ENCODE data around the gene DIP2C. TPM values are rescaled to one million over a fixed set of nuclear protein-coding genes. Genes with fewer than 3 reads are reported as not detected.

The DIP2C gene
- total RNA-seq, 1 donor from 2014 or later, result 1.6 TPM

DNA sequence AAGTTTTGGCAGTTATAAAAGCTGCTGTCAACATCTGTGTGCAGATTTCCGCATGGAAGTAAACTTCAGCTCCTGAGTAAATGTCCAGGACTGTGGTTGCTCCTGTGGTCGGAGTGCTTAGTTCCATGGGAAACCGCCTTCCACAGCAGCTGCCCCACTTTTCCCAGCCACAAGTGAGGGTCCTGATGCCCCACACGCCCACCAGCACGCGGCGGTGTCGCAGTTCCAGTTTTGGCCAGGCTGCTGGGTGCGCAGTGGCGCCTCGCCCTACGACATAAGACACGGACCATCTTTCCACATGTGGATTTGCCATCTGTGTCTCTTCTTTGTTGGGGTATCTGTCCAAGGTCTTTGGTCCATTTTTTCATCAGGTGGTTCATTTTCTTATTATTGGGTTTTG lies 167.1 kb downstream of the DIP2C start:
- no peak overlapping the region for H3K4me3 Mint-ChIP-seq
- intact Hi-C loops (cut with micrococcal nuclease), result no loop called here
- peaks cover 4% of the 10 kb centered on the region for H3K27me3 Mint-ChIP-seq (ENCODE audit: insufficient read depth)
- no peaks in the 10 kb centered on the region for H3K9me3 Mint-ChIP-seq
- no peak for DNase-seq (ENCODE audit: low spot score)
- no peaks in the 10 kb centered on the region for H3K36me3 Mint-ChIP-seq (ENCODE audit: low read depth)
- H3K27ac Mint-ChIP-seq, result no peak overlapping the region
- H3K4me1 Mint-ChIP-seq (ENCODE audit: low read depth), result no peaks in the 10 kb centered on the region

GRCh38 chr10:521261-522250 lies 167.9 kb downstream of the DIP2C start:
- Mint-ChIP-seq H3K4me1 (ENCODE audit: low read depth) (no peaks in the 10 kb centered on the region), H3K9me3 (no peaks in the 10 kb centered on the region), H3K27me3 (ENCODE audit: insufficient read depth) (peaks cover 4% of the 10 kb centered on the region), H3K4me3 (no peak overlapping the region), H3K36me3 (ENCODE audit: low read depth) (no peaks in the 10 kb centered on the region), H3K27ac (no peak overlapping the region)
- no peak for DNase-seq (ENCODE audit: low spot score)
- intact Hi-C loops (cut with micrococcal nuclease), result no loop called here

- Mint-ChIP-seq H3K27ac (no peak overlapping the region), H3K4me3 (no peak overlapping the region)
- intact Hi-C loops (cut with micrococcal nuclease), result no loop called here
These were observed 169.1 kb downstream of the DIP2C start for GRCh38 chr10:520402-520787.

DNA sequence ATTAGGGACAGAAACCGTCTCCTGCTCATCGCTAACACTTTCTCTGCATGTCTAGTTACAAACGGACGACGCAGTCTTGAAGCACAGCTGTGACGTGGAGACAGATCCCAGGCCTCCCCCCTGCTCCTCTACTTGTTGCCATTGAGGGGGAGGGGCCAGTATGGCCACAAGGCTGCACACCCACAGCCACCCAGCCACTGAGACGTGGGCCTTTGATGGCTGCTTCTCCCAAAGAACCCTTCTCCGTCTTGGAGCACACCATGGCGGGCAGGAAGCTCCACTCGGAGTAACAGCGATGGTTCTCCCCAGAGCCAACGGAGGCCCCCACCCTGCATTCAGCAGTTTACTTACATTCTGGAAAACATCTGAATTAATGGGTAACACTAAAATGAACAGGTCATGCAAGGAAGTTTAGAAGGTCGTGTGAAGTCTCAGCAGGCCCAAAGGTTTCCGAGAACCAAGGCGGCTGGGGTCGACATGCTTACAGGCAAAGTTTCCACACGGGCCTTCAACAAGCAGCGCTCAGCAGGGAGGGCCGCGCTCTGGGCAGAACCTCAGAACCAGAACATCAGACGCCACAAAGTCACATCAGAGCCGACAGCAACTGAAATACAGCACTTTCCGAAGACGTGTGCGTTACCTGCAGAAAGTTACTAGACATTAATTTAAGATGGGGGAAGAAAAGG lies 169.6 kb downstream of the DIP2C start:
- no peaks in the 10 kb centered on the region for H3K4me1 Mint-ChIP-seq (ENCODE audit: low read depth)
- H3K27ac Mint-ChIP-seq, result no peak overlapping the region
- no peak overlapping the region for H3K4me3 Mint-ChIP-seq
- H3K9me3 Mint-ChIP-seq, result no peaks in the 10 kb centered on the region
- no peaks in the 10 kb centered on the region for H3K36me3 Mint-ChIP-seq (ENCODE audit: low read depth)
- peaks cover 7% of the 10 kb centered on the region for H3K27me3 Mint-ChIP-seq (ENCODE audit: insufficient read depth)
- DNase-seq (ENCODE audit: low spot score), result no peak
- intact Hi-C loops (cut with micrococcal nuclease), result loop anchor here (10.0 kb wide), 1 partner anchor 265 kb away; no protein-coding TSS in a partner anchor

More at GRCh38 chr10:520402-520787, 169.1 kb downstream of the DIP2C start:
- no peak for DNase-seq (ENCODE audit: low spot score)
- Mint-ChIP-seq H3K27me3 (ENCODE audit: insufficient read depth) (peaks cover 7% of the 10 kb centered on the region), H3K9me3 (no peaks in the 10 kb centered on the region), H3K36me3 (ENCODE audit: low read depth) (no peaks in the 10 kb centered on the region), H3K4me1 (ENCODE audit: low read depth) (no peaks in the 10 kb centered on the region)

- Mint-ChIP-seq H3K27ac (no peak overlapping the region), H3K4me1 (ENCODE audit: low read depth) (no peaks in the 10 kb centered on the region), H3K9me3 (no peaks in the 10 kb centered on the region), H3K36me3 (ENCODE audit: low read depth) (no peaks in the 10 kb centered on the region), H3K27me3 (ENCODE audit: insufficient read depth) (peaks cover 7% of the 10 kb centered on the region), H3K4me3 (no peak overlapping the region)
- DNase-seq (ENCODE audit: low spot score), result no peak
- intact Hi-C loops (cut with micrococcal nuclease), result loop anchor here (10.0 kb wide), 1 partner anchor 266 kb away; no protein-coding TSS in a partner anchor
These were observed 170.3 kb downstream of the DIP2C start for GRCh38 chr10:519055-519715.

- DNase-seq (ENCODE audit: low spot score), result no peak
- Mint-ChIP-seq H3K27ac (no peak overlapping the region), H3K4me3 (no peak overlapping the region), H3K36me3 (ENCODE audit: low read depth) (no peaks in the 10 kb centered on the region), H3K4me1 (ENCODE audit: low read depth) (peaks cover 8% of the 10 kb centered on the region), H3K27me3 (ENCODE audit: insufficient read depth) (peaks cover 10% of the 10 kb centered on the region), H3K9me3 (no peaks in the 10 kb centered on the region)
- intact Hi-C loops (cut with micrococcal nuclease), result loop anchor here (10.0 kb wide), 1 partner anchor 267 kb away; no protein-coding TSS in a partner anchor
These were observed 171.5 kb downstream of the DIP2C start for GRCh38 chr10:517872-518475.

DNA sequence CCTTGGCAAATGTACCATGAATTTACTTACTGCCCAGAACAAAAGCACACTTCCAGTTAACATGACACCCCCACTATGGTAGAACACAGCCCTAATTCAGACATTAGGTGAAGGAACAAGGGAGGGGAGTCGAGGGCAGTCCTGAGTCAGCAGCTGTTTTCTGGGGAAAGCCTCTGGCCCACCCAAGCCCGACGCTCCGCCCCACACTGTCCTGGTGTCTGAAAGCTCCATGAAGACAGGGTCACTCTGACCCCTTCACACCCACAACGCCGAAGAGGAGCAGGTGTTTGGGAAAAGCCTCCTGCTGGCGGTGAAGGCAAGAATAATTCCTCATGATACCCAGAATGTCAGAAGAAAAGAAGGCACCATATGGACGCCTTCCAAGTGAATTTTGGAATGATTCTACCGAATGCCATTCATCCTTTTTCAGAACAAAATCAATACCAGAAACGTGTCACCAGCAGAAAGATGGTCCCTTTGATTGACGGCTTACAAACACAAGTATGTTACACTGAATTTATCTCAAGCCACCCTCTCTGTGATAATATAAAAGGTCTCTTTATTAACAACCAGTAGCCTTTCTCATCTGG lies 172.1 kb downstream of the DIP2C start:
- intact Hi-C loops (cut with micrococcal nuclease), result loop anchor here (10.0 kb wide), 1 partner anchor 267 kb away; no protein-coding TSS in a partner anchor
- Mint-ChIP-seq H3K27me3 (ENCODE audit: insufficient read depth) (peaks cover 10% of the 10 kb centered on the region), H3K27ac (no peak overlapping the region), H3K36me3 (ENCODE audit: low read depth) (no peaks in the 10 kb centered on the region), H3K4me1 (ENCODE audit: low read depth) (peaks cover 9% of the 10 kb centered on the region), H3K4me3 (no peak overlapping the region), H3K9me3 (no peaks in the 10 kb centered on the region)
- no peak for DNase-seq (ENCODE audit: low spot score)

GRCh38 chr10:516764-517163 lies 172.7 kb downstream of the DIP2C start:
- Mint-ChIP-seq H3K4me1 (ENCODE audit: low read depth) (peaks cover 9% of the 10 kb centered on the region), H3K27me3 (ENCODE audit: insufficient read depth) (peaks cover 12% of the 10 kb centered on the region), H3K4me3 (no peak overlapping the region), H3K27ac (no peak overlapping the region), H3K9me3 (no peaks in the 10 kb centered on the region), H3K36me3 (ENCODE audit: low read depth) (no peaks in the 10 kb centered on the region)
- no peak for DNase-seq (ENCODE audit: low spot score)
- intact Hi-C loops (cut with micrococcal nuclease), result loop anchor here (10.0 kb wide), 1 partner anchor 268 kb away; no protein-coding TSS in a partner anchor

DNA sequence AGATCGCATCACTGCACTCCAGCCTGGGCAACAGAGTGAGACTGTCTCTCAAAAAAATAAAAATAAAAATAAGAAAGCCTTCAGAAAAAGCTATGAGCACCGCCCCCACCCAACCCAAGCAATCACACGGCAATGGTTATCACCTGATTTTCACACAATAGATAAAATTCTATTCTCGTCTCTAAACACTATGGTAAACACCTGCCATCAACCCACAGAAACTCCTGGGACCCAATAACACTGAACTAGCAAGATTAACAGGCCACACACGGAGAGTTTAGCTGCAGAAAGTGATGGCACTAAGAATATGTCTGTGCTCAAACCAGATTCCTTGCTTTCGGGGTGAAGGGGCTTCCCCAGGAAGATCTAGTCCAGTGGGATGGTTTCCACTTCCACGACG lies 173.8 kb downstream of the DIP2C start:
- H3K27ac Mint-ChIP-seq, result no peak overlapping the region
- H3K4me3 Mint-ChIP-seq, result no peak overlapping the region
- H3K36me3 Mint-ChIP-seq (ENCODE audit: low read depth), result no peaks in the 10 kb centered on the region
- no peak for DNase-seq (ENCODE audit: low spot score)
- H3K27me3 Mint-ChIP-seq (ENCODE audit: insufficient read depth), result peaks cover 12% of the 10 kb centered on the region
- H3K9me3 Mint-ChIP-seq, result no peaks in the 10 kb centered on the region
- intact Hi-C loops (cut with micrococcal nuclease), result loop anchor here (10.0 kb wide), 1 partner anchor 269 kb away; no protein-coding TSS in a partner anchor
- peaks cover 18% of the 10 kb centered on the region for H3K4me1 Mint-ChIP-seq (ENCODE audit: low read depth)

GRCh38 chr10:514137-514671 lies 175.3 kb downstream of the DIP2C start:
- intact Hi-C loops (cut with micrococcal nuclease), result loop anchor here (5.0 to 10.0 kb wide), 2 partner anchors 271 to 473 kb away; partner anchors contain the start of gene GTPBP4
- Mint-ChIP-seq H3K36me3 (ENCODE audit: low read depth) (no peaks in the 10 kb centered on the region), H3K9me3 (no peaks in the 10 kb centered on the region), H3K4me1 (ENCODE audit: low read depth) (peaks cover 18% of the 10 kb centered on the region), H3K27ac (no peak overlapping the region), H3K4me3 (no peak overlapping the region), H3K27me3 (ENCODE audit: insufficient read depth) (peaks cover 12% of the 10 kb centered on the region)
- no peak for DNase-seq (ENCODE audit: low spot score)

GRCh38 chr10:513393-513792 lies 176.1 kb downstream of the DIP2C start:
- no peak for DNase-seq (ENCODE audit: low spot score)
- Mint-ChIP-seq H3K4me1 (ENCODE audit: low read depth) (peaks cover 18% of the 10 kb centered on the region), H3K4me3 (no peak overlapping the region), H3K27ac (no peak overlapping the region), H3K27me3 (ENCODE audit: insufficient read depth) (peaks cover 8% of the 10 kb centered on the region), H3K36me3 (ENCODE audit: low read depth) (no peaks in the 10 kb centered on the region), H3K9me3 (no peaks in the 10 kb centered on the region)
- intact Hi-C loops (cut with micrococcal nuclease), result loop anchor here (5.0 to 10.0 kb wide), 2 partner anchors 271 to 474 kb away; partner anchors contain the start of gene GTPBP4
